Measurements from ENCODE around the gene BMPR1A.

DNA sequence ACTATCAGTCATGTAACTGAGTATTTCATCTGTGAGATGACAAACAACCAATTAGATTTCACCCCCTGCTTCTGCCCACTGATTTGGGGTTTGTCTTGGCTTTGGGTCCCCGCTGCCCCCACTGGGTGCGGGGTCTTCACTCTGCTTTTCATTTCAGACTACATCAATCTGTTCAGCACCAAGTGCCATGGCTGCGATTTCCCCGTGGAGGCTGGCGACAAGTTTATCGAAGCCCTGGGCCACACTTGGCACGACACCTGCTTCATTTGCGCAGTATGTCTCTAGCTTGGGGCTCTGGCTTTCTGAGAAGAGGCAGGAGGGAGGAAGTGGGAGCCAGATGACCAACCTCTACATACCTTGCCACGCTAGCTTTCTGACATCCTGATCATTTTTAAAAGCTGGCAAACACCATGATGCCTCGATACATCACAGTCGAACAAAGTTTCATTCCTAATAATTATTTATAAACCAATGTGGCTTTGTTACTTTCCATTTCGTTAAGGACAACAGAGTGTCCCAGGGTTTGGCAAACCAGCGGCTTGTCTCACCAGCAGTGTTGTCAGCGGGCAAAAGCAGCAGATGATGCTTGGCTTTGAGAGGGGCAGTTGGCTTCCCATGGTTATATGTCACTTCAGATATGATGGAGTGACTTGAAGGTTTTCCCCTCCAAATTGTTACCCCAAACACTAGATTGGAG lies 30.3 kb upstream of the BMPR1A start:
- no peak for TF ChIP-seq POLR2A (IDR thresholded peaks at IDR 0.05)
- TF ChIP-seq CTCF (IDR thresholded peaks at IDR 0.05), result no peak

All from lower leg skin (tissue), 3 donors.